ENCODE measurements around the gene TAF15.

The TAF15 gene

GRCh38 chr17:35856603-35857002 lies 47.3 kb downstream of the TAF15 start:
- no peaks in the 10 kb centered on the region for H3K4me1 ChIP-seq (ENCODE audit: control insufficient read depth in 1 of 2, insufficient read depth in 2 of 2, low read length in 2 of 2)
- H4K12ac ChIP-seq (ENCODE audit: low read depth, low read length): no peak overlapping the region
- H4K8ac ChIP-seq (ENCODE audit: low read depth, low read length): no peak overlapping the region
- no peak overlapping the region for H2BK5ac ChIP-seq (ENCODE audit: low read depth, low read length, poor library complexity)
- H3K27me3 ChIP-seq (ENCODE audit: insufficient read depth, low read length): no peaks in the 10 kb centered on the region
- H3K4ac ChIP-seq (ENCODE audit: low read depth, low read length): no peak overlapping the region
- H3K79me2 ChIP-seq (ENCODE audit: control insufficient read depth, insufficient read depth, low read length, poor library complexity): no peaks in the 10 kb centered on the region
- no peak overlapping the region for H3K9ac ChIP-seq (ENCODE audit: low read length)
- H2AFZ ChIP-seq (ENCODE audit: insufficient read depth, low read length, poor library complexity): no peak overlapping the region
- no peak for DNase-seq
- H3K4me2 ChIP-seq (ENCODE audit: low read length): no peak overlapping the region
- no peaks in the 10 kb centered on the region for H3K79me1 ChIP-seq (ENCODE audit: low read length)
- H3K18ac ChIP-seq (ENCODE audit: low read length): no peak overlapping the region
- no CpG with 5 or more reads among the region's 2 CpGs for WGBS (ENCODE audit: extremely low coverage, insufficient coverage, insufficient read length)
- no peak overlapping the region for H4K91ac ChIP-seq (ENCODE audit: low read depth, low read length)
- H3K27ac ChIP-seq (ENCODE audit: low read depth, low read length): no peak overlapping the region
- no peak overlapping the region for H3K4me3 ChIP-seq (ENCODE audit: low read depth, low read length)
- H2BK120ac ChIP-seq (ENCODE audit: insufficient read depth, low read length, poor library complexity): no peak overlapping the region
- H3K9me3 ChIP-seq (ENCODE audit: insufficient read depth, low read depth, low read length): no peaks in the 10 kb centered on the region
- H3K23ac ChIP-seq (ENCODE audit: low read length): no peak overlapping the region
- no peak overlapping the region for H2AK5ac ChIP-seq (ENCODE audit: low read length)
- no peak overlapping the region for H3K14ac ChIP-seq (ENCODE audit: low read length)
- H2BK12ac ChIP-seq (ENCODE audit: low read length): no peak overlapping the region
- H3K36me3 ChIP-seq (ENCODE audit: control insufficient read depth in 1 of 2, insufficient read depth in 2 of 2, low read length in 2 of 2): peaks cover 0 to 1% of the 10 kb centered on the region in 2 experiments

- Histone ChIP-seq H3K27me3 (ENCODE audit: insufficient read depth, low read length) (no peaks in the 10 kb centered on the region), H3K79me2 (ENCODE audit: control insufficient read depth, insufficient read depth, low read length, poor library complexity) (no peaks in the 10 kb centered on the region), H3K79me1 (ENCODE audit: low read length) (no peaks in the 10 kb centered on the region), H3K9me3 (ENCODE audit: insufficient read depth, low read depth, low read length) (no peaks in the 10 kb centered on the region), H3K23ac (ENCODE audit: low read length) (no peak overlapping the region), H4K8ac (ENCODE audit: low read depth, low read length) (no peak overlapping the region), H4K91ac (ENCODE audit: low read depth, low read length) (no peak overlapping the region), H3K14ac (ENCODE audit: low read length) (no peak overlapping the region), H2BK5ac (ENCODE audit: low read depth, low read length, poor library complexity) (no peak overlapping the region), H2AFZ (ENCODE audit: insufficient read depth, low read length, poor library complexity) (no peak overlapping the region), H3K4ac (ENCODE audit: low read depth, low read length) (no peak overlapping the region), H3K4me1 (ENCODE audit: control insufficient read depth in 1 of 2, insufficient read depth in 2 of 2, low read length in 2 of 2) (peaks cover 3 to 4% of the 10 kb centered on the region in 2 experiments), H3K36me3 (ENCODE audit: control insufficient read depth in 1 of 2, insufficient read depth in 2 of 2, low read length in 2 of 2) (no peaks in the 10 kb centered on the region), H4K12ac (ENCODE audit: low read depth, low read length) (no peak overlapping the region), H3K18ac (ENCODE audit: low read length) (no peak overlapping the region), H2AK5ac (ENCODE audit: low read length) (no peak overlapping the region), H3K4me3 (ENCODE audit: low read depth, low read length) (no peak overlapping the region), H3K4me2 (ENCODE audit: low read length) (no peak overlapping the region), H2BK120ac (ENCODE audit: insufficient read depth, low read length, poor library complexity) (no peak overlapping the region), H3K27ac (ENCODE audit: low read depth, low read length) (no peak overlapping the region), H2BK12ac (ENCODE audit: low read length) (no peak overlapping the region), H3K9ac (ENCODE audit: low read length) (no peak overlapping the region)
- WGBS (ENCODE audit: extremely low coverage, insufficient coverage, insufficient read length): no CpG with 5 or more reads among the region's 7 CpGs
- no peak for DNase-seq
These were observed 55.6 kb downstream of the TAF15 start for GRCh38 chr17:35864853-35865252.

GRCh38 chr17:35865412-35866340 lies 56.4 kb downstream of the TAF15 start:
- Histone ChIP-seq H3K79me2 (ENCODE audit: control insufficient read depth, insufficient read depth, low read length, poor library complexity) (no peaks in the 10 kb centered on the region), H3K4ac (ENCODE audit: low read depth, low read length) (no peak overlapping the region), H2AFZ (ENCODE audit: insufficient read depth, low read length, poor library complexity) (no peak overlapping the region), H3K79me1 (ENCODE audit: low read length) (no peaks in the 10 kb centered on the region), H3K9ac (ENCODE audit: low read length) (no peak overlapping the region), H2BK12ac (ENCODE audit: low read length) (no peak overlapping the region), H3K9me3 (ENCODE audit: insufficient read depth, low read depth, low read length) (no peaks in the 10 kb centered on the region), H3K14ac (ENCODE audit: low read length) (no peak overlapping the region), H3K27me3 (ENCODE audit: insufficient read depth, low read length) (no peaks in the 10 kb centered on the region), H3K23ac (ENCODE audit: low read length) (no peak overlapping the region), H3K18ac (ENCODE audit: low read length) (no peak overlapping the region), H2BK120ac (ENCODE audit: insufficient read depth, low read length, poor library complexity) (no peak overlapping the region), H4K12ac (ENCODE audit: low read depth, low read length) (no peak overlapping the region), H3K4me3 (ENCODE audit: low read depth, low read length) (no peak overlapping the region), H3K27ac (ENCODE audit: low read depth, low read length) (no peak overlapping the region), H2AK5ac (ENCODE audit: low read length) (no peak overlapping the region), H2BK5ac (ENCODE audit: low read depth, low read length, poor library complexity) (no peak overlapping the region), H3K36me3 (ENCODE audit: control insufficient read depth in 1 of 2, insufficient read depth in 2 of 2, low read length in 2 of 2) (no peaks in the 10 kb centered on the region), H4K8ac (ENCODE audit: low read depth, low read length) (no peak overlapping the region), H3K4me2 (ENCODE audit: low read length) (no peak overlapping the region), H3K4me1 (ENCODE audit: control insufficient read depth in 1 of 2, insufficient read depth in 2 of 2, low read length in 2 of 2) (peaks cover 3 to 4% of the 10 kb centered on the region in 2 experiments), H4K91ac (ENCODE audit: low read depth, low read length) (no peak overlapping the region)
- WGBS (ENCODE audit: extremely low coverage, insufficient coverage, insufficient read length): no CpG with 5 or more reads among the region's 3 CpGs
- DNase-seq: no peak

- no peak overlapping the region for H4K12ac ChIP-seq (ENCODE audit: low read depth, low read length)
- no peaks in the 10 kb centered on the region for H3K79me1 ChIP-seq (ENCODE audit: low read length)
- no peaks in the 10 kb centered on the region for H3K9me3 ChIP-seq (ENCODE audit: insufficient read depth, low read depth, low read length)
- H3K18ac ChIP-seq (ENCODE audit: low read length): no peak overlapping the region
- no peak overlapping the region for H2AFZ ChIP-seq (ENCODE audit: insufficient read depth, low read length, poor library complexity)
- no peaks in the 10 kb centered on the region for H3K36me3 ChIP-seq (ENCODE audit: control insufficient read depth in 1 of 2, insufficient read depth in 2 of 2, low read length in 2 of 2)
- no CpG with 5 or more reads among the region's 1 CpG for WGBS (ENCODE audit: extremely low coverage, insufficient coverage, insufficient read length)
- H3K4ac ChIP-seq (ENCODE audit: low read depth, low read length): no peak overlapping the region
- H3K14ac ChIP-seq (ENCODE audit: low read length): no peak overlapping the region
- H3K23ac ChIP-seq (ENCODE audit: low read length): no peak overlapping the region
- no peak overlapping the region for H3K4me3 ChIP-seq (ENCODE audit: low read depth, low read length)
- no peak overlapping the region for H2BK12ac ChIP-seq (ENCODE audit: low read length)
- H4K8ac ChIP-seq (ENCODE audit: low read depth, low read length): no peak overlapping the region
- no peak overlapping the region for H3K4me2 ChIP-seq (ENCODE audit: low read length)
- no peak for DNase-seq
- H3K27me3 ChIP-seq (ENCODE audit: insufficient read depth, low read length): no peaks in the 10 kb centered on the region
- no peak overlapping the region for H4K91ac ChIP-seq (ENCODE audit: low read depth, low read length)
- H3K27ac ChIP-seq (ENCODE audit: low read depth, low read length): no peak overlapping the region
- H3K4me1 ChIP-seq (ENCODE audit: control insufficient read depth in 1 of 2, insufficient read depth in 2 of 2, low read length in 2 of 2): peaks cover 3 to 4% of the 10 kb centered on the region in 2 experiments
- H3K79me2 ChIP-seq (ENCODE audit: control insufficient read depth, insufficient read depth, low read length, poor library complexity): no peaks in the 10 kb centered on the region
- H2BK120ac ChIP-seq (ENCODE audit: insufficient read depth, low read length, poor library complexity): no peak overlapping the region
- no peak overlapping the region for H3K9ac ChIP-seq (ENCODE audit: low read length)
- no peak overlapping the region for H2AK5ac ChIP-seq (ENCODE audit: low read length)
- no peak overlapping the region for H2BK5ac ChIP-seq (ENCODE audit: low read depth, low read length, poor library complexity)
These were observed 57.2 kb downstream of the TAF15 start for GRCh38 chr17:35866341-35866950.

All from trophoblast cell (in vitro differentiated cells and primary cell).